HG03565 (cell line): Measurements from ENCODE around the gene PAX5.
"Not testable (repeated sequence)": the region's sequence is repeated elsewhere in the genome, so short reads cannot be mapped to it uniquely, and the experiment has no call there.

Experiments used
- ATAC-seq: cut with Tn5 transposase; IDR thresholded peaks from one replicate; pipeline ENCODE4 v1.9.1; 2021; ENCODE audit warnings: mild to moderate bottlenecking, moderate library complexity; ENCODE audit not compliant: unreplicated experiment

PAX5 gene

DNA sequence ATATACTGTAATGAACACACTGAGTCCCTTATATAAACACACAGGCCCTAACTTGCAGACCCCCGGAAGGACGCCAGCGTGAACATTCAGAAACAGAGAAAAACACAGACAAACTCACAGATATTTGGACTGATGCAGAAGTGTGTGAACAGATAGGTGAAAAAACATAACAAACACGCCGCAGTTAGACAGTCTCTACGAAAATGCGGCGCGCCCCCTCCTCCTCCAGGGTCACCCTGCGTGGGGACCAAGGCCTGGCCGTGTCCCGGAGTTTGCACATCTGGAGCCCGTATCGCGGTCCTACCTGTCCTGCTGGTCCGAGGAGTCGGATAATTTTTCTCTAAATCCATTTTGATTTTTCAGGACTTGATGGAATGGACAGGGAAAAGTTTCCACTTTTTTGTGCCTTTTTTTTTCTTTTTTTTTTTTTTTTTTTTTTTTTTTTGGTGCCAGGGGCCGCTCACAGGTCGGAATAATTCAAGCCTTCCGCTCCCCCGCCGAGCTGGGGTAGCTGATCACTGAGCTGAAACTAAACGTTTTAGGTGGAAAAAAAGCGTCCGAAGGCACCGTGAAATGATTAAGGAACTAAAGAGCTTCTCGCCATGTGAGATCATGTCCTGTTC lies at the start of gene PAX5:
Gene PAX5 (minus strand): TSS at position 587 of the 623 bp plus-strand sequence. CDS start 237 bp downstream, at position 350.
- no peak for ATAC-seq

GRCh38 chr9:37083654-37084053 lies 49.6 kb upstream of the PAX5 start:
- no peak for ATAC-seq

- no peak for ATAC-seq
These were observed 48.2 kb upstream of the PAX5 start for GRCh38 chr9:37082214-37082765.

- not testable (repeated sequence) for ATAC-seq
These were observed 47.4 kb upstream of the PAX5 start for GRCh38 chr9:37081507-37081906.

DNA sequence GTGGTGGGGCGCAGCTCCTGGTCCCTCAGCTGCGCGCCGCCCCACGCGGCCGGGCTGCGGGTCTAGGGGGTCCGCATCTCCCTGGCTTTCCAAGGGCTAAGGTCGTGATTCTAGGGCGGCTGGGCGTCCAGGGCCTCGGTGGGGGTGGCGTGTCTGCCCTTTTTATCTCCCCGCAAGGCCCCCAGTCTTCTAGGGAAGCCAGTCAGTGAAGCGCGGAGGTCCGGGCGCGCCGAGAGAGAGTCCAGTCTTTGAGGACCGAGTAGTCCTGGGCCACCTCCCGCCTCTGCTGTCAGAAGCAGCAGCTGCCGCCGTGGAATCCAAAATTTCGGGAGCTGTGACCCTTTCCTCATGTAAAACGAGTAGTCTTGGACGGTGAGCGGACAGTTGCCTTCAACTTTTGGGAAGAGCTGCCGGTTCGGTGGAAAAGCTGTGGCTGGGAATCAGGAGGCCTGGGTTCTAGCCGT lies 46.1 kb upstream of the PAX5 start:
- not testable (repeated sequence) for ATAC-seq

- peak; percentile 75 for ATAC-seq
These were observed 45.5 kb upstream of the PAX5 start for GRCh38 chr9:37079370-37080164.

GRCh38 chr9:37074790-37075189 lies 40.7 kb upstream of the PAX5 start:
- peak; percentile 37 for ATAC-seq

DNA sequence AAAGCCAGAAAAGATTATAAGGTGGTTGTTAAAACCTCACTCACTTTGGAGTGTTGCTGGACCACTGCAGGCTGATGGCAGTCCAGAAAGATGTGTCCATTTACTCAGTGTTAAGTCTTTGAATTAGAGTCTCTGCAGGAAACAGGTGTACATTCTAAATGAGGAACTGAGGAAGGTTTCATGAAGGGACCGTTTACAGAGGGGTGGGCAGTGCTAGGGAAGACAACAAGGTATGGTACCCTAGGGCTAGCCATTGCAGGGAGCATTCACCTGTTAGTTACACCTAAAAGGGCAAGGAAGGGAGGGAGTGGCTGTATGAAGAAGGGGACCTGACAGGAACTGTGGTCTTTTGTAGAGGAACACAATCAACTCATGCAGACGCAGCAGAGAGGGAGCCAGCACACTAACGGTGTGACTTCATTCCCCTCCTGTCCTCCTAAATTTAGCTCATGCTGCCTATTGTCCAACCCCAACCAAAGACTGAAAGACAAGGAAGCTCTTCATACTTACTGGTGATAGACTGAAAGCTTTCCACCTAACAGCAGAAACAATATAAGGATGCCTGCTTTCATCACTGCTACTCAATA lies 32.2 kb upstream of the PAX5 start:
- peak; percentile 79 for ATAC-seq

GRCh38 chr9:37062336-37062735 lies 28.3 kb upstream of the PAX5 start:
- ATAC-seq, result no peak

DNA sequence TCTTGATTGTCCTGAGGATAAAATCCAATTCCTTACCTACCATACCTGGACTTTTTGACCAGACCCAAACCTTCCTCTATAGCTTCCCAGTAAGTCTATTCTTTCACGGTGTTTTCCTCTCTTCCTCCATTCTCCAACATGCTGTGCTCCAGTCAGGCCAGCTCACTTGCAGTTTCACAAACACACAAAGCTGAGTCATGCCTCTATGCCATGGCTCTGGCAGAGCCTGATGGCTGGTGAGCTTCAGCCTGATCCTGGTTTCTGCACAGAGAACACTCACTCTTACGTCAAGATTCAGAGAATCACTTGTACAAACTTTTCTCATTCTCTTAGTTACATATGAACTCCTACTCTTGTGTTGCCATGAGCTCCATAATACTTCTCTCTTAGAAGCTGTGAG lies 27.7 kb upstream of the PAX5 start:
- ATAC-seq, result no peak

GRCh38 chr9:37060833-37061232 lies 26.8 kb upstream of the PAX5 start:
- no peak for ATAC-seq

- ATAC-seq, result no peak
These were observed 22.2 kb upstream of the PAX5 start for GRCh38 chr9:37056046-37056920.

- ATAC-seq, result not testable (repeated sequence)
These were observed 20.3 kb upstream of the PAX5 start for GRCh38 chr9:37054363-37054720.

DNA sequence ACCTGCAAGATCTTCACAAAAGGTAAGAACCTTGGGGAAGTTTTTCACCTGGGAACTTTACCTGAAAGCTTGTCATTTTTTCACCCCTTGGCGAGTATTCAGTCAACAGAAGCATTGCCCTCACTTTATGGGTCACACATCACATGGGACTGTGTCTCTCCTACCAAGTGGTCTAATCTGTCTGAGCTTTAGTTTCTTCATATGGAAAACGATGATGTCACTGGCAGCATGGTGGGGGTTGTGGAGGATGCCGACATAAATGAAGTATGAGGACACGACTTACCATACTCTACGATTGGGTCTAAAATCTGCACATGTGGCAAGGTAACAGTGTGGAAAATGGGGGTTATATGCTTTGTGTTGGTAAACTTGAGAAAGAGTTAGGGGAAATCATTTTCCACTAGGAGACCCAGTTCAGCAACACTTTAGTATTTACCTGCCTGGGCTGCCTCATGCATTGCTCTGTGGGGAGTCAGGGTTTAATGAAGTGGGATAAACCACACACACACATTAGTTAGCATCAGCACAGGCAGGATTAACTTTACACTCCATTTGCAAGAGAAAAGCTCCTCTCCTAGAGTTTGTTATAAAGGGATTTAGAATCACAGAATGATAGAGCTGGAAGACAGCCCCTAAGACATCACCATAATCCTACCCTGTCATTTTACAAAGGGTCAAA lies 19.8 kb upstream of the PAX5 start:
- ATAC-seq, result no peak

- no peak for ATAC-seq
These were observed 12.6 kb upstream of the PAX5 start for GRCh38 chr9:37046683-37047082.

DNA sequence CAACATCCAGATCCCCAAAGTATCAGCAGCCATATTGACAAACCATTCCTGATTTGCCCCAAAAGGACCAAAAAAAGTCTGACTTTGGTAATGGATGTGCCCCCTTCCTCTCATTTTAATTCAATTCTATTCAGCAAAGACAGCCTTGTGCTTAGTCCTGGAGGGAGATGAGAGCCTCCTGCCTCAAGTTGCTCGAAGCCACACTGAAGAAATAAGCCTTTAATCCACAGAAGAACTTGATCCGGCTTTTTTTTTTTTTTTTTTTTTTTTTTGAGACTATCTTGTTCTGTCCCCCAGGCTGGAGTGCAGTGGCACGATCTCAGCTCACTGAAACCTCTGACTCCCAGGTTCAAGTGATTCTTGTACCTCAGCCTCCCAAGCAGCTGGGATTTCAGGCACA lies 8.4 kb upstream of the PAX5 start:
- ATAC-seq, result no peak

GRCh38 chr9:37040508-37041127 lies 6.5 kb upstream of the PAX5 start:
- no peak for ATAC-seq

GRCh38 chr9:37038943-37039464 lies 4.9 kb upstream of the PAX5 start:
- ATAC-seq, result no peak

DNA sequence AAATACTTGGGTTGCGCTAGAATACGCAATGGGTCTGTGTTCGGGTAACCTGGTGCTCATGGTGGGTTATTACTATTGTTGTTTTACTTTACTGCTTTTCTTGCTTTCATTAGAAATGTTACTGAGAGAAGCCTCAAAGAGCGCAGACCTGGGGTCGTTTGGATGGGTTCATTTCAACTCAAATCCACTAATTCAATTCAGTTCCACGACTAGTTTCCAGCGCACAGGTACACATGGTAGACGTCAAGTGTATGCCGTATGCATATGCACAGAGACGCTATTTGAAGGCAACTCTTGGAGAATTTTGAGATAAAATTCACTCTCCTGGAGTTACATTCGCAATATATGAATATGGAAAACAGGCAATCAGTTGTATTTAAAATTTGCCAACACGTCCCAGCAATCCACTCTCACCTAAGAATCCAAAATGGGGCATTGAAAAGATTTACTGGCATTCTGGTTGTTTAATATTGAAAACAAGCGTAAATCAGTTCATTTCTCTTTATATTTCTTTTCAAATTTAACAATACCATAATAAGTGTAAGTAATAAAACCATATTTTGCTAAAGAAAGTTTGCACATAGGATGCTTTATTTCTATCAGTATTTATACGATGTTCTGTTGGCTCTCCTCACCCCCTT lies 4.4 kb upstream of the PAX5 start:
- ATAC-seq, result no peak
